HG03521 (cell line): Measurements from ENCODE around the gene CKAP2.
"Not testable (repeated sequence)": the region's sequence is repeated elsewhere in the genome, so short reads cannot be mapped to it uniquely, and the experiment has no call there.

Experiments
- ATAC-seq: cut with Tn5 transposase; IDR thresholded peaks from one replicate; pipeline ENCODE4 v1.9.1; 2021; ENCODE audit warnings: mild to moderate bottlenecking, moderate library complexity; ENCODE audit not compliant: unreplicated experiment

The CKAP2 gene

DNA sequence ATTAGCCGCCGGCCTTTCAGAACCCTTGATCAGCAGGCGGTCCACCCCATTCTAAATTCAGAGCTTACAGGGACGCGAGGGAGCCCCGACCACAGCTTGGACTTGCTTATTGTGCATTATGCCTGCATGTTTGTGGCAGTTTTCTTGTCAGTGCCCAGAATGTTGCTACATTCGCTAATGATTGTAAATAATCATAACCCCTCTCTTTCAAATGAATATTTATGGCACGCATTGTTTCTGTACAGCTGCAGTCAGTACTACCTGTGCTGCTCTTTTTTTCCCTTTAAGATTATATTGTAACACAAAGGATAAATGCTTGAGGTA lies 4.5 kb upstream of the CKAP2 start:
- no peak for ATAC-seq

DNA sequence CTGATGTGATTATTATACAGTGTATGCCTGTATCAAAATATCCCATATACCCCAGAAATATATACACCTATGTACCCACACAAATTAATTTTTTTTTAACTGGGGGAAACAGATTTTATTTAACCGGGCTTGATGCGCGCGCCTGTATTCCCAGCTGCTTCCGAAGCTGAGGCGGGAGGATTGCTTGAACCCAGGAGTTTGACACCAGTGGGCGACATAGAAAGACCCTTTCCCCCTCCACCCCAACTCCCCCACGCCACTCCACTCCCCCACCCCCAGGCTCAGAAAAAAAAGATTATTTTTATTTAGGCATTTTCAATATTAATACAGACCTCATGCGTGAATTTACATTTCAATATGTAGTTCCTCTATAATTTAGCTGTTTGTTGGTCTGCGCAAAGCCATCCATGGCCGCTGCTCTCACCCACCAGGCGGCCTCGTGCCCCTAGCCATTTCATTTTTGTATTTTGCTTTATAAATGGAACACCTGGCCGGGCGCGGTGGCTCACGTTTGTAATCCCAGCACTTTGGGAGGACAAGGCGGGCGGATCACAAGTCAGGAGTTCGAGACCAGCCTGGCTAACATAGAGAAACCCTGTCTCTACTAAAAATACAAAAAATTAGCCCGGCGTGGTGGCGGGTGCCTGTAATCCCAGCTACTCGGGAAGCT lies 4.0 kb upstream of the CKAP2 start:
- no peak for ATAC-seq

DNA sequence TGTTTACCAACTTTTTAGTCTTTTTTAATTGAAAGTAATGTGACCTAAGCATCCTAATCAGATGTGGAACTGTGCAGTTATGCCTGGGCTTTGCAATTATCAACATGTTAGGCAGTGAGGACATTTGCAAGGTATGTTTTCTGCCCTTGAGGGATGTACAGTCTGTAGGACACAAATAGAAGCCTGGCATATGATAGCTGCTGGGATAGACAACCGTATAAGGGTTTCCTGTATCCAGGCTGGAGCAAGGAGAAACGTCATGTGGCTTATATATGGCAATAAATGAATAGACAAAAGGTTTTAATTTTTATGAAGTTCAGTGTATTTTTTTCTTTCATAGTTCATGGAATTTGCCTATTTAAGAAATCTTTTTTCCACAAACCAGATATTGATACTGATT lies 2.8 kb upstream of the CKAP2 start:
- no peak for ATAC-seq

DNA sequence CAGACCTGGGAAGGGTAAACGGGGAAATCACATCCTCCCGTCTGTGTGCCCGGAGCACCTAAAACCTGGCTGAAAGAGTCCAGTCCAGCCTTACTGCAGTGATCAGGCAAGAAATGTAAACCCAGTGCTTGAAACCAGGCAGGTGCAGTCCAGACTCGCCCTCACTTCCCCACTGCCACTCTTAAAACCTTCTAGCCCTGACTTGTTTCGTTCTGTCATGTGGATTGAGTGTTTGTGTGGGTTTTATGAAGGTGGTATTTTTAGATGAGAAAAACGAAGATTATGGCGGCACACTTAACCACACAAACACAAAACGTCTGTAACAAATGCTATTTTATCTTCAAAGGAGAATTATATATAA lies 839 bp upstream of the CKAP2 start:
- peak; percentile 31 for ATAC-seq

DNA sequence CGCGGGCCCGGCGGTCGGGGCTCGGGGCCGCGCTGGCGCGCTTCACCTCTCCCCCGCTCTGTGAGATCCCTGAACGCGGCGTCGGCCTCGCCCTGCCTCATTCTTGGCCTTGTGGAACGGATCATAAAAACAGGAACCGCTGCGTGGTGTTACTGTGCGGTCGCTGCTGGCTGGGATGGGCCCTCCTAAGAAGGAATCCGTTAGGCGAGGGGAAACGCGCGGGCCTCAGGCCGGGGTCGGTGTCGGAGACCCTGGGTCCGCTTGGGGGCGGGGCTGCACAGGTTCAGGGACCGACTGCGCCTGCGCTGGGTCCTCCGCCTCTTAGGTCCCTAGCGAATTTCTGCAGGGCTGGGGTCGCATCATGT lies 381 bp downstream of the CKAP2 start:
- ATAC-seq, result peak; percentile 17

DNA sequence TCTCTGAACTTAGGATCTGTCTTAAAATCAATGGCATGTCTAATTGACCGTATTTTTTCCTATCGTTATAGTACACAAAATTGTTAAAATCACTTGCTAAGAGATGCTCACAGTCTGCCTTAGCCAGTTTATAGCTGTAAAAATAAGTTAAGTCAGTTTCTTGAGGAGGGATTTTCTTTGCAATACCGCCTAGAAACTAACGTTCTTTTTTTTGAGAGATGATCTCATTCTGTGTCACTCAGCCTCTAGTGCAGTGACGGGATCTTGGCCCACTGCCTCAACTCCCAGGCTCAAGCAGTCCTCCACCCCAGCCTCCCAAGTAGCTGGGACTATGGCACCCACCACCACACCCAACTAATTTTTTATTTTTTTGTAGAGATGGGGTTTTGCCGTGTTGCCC lies 4.4 kb downstream of the CKAP2 start:
- ATAC-seq, result no peak

DNA sequence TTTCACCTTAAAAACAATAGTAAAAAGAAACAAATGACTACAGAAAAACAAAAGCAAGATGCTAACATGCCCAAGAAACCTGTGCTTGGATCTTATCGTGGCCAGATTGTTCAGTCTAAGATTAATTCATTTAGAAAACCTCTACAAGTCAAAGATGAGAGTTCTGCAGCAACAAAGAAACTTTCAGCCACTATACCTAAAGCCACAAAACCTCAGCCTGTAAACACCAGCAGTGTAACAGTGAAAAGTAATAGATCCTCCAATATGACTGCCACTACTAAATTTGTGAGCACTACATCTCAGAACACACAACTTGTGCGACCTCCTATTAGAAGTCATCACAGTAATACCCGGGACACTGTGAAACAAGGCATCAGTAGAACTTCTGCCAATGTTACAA lies 6.0 kb downstream of the CKAP2 start:
- ATAC-seq, result no peak

DNA sequence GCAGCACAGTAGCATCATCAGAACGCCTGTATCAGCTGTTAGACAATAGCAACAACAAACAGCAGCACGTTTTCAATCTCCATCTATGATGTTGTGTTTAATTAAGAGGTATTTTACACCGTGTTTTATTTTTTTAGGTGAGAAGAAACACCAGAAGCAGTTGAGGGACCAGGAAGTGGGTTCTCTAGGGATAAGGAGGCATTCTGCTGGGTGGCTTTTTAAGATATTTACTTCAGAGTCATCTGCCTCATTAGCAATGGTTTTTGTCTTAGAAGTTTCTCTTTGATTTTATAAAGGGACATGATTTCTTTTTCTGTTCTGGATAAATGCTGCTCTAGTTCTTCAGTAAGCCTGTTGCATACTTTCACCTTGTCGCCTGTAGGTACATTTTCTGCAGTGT lies 8.2 kb downstream of the CKAP2 start:
- no peak for ATAC-seq

DNA sequence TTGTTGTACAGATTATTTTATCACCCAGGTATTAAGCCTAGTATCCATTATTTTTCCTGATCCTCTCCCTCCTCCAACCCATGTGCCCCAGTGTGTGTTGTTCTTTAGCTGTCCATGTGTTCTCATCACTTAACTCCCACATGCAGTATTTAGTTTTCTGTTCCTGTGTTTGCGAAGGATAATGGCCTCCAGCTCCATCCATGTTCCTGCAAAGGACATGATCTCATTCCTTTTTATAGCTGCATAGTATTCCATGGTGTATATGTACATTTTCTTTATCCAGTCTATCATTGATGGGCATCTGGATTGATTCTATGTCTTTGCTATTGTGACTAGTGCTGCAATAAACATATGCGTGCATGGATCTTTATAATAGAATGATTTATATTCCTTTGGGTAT lies 13.2 kb downstream of the CKAP2 start:
- not testable (repeated sequence) for ATAC-seq

DNA sequence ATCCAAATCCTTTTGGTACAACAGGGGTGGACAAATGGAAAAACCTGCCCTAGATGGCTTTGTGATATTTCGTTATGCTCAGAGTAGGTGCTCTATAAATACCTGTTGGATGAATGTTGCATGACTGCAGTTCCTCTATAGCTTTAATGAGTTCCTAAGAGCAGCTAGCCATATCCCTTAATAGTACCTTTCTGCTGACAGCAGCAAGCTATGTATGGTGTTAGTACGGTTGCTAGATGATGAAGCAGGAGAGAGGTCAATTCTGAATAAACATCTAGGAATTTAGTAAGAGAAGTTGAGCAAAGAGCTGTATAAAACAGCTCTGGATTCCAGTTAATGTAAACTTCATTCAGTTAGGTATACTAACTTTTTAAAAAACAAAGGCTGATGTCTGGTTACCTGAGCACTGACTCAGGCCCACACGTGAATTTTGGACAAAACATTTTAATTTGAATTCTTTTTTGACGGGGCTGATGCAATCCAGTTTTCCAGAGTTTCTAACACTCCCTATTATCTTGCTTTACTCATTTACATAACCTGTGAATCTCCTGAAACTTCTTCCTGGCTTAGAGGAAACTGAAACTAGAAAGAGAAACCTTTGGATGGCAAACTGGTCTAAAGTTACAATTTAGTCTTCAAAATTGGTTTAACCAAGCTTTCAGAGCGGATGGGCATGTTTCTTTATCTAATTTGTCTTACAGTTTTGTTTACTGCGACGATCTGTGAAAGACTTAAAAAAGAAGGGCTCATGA lies 25.6 kb downstream of the CKAP2 start:
- ATAC-seq, result not testable (repeated sequence)

DNA sequence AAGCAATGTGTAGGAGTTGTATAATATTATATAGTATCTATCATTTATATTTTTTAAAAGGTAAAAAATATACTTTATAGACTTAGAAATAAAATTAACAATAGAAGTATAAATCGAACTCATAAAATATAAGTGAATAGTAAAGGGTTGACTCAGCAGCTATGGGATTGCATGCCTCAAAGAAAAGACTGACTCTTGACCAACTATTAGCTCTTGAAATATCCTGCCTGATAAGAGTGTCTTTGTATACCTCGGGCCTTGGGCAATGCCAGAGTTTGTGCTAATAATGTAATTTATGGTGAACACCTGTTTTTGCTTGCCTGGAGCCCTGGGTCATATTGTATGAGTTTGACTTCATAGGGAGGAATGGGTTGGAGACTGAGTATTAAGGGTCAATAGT lies 31.8 kb downstream of the CKAP2 start:
- not testable (repeated sequence) for ATAC-seq

DNA sequence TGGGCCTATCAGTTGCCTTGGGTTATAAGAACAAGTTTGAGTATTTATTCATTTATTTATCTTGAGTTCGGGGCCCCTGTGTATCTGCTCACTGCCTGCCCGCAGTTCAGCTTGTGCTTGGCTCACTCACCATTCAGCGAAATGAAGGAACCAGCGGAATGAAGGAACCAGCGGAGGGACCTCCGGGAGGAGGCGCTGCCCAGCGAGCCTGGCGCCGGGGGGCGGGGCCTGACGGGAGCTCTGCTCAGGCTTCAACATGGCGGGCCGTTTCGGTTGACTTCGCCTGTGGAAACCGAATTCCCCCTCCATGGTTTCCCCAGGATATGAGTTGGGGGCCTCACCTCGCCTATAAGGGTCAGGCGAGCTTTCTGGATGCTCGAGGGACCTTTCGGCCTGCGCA lies 33.5 kb downstream of the CKAP2 start:
- ATAC-seq, result not testable (repeated sequence)

DNA sequence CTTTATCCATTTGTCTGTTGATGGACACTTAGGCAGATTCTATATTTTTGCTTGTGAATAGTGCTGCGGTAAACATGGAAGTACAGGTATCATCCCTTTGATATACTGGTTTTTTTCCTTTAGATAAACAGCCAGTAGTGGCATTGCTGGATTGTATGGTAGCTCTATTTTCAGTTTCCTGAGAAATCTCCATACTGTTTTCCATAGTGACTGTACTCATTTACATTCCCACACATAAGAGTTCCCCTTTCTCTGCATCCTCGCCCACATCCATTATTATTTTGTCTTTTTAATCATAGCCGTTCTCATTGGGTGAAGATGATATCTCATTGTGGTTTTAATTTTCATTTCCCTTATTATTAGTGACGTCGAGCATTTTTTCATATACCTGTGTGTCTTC lies 35.7 kb downstream of the CKAP2 start:
- ATAC-seq, result not testable (repeated sequence)

DNA sequence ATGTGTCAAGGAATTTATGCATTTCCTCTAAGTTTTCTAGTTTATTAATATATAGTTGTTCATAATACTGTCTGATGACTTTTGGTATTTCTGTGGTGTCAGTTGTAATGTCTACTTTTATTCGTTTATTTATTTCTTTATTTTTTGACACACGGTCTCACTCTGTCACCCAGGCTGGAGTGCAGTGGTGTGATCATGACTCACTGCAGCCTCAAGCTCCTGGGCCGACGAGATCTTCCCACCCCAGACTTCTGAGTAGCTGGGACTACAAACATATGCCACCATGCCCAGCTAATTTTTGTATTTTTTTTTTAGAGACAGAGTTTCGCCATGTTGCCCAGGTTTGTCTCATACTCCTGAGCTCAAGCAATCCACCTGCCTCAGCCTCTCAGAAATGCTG lies 39.0 kb downstream of the CKAP2 start:
- ATAC-seq, result not testable (repeated sequence)

DNA sequence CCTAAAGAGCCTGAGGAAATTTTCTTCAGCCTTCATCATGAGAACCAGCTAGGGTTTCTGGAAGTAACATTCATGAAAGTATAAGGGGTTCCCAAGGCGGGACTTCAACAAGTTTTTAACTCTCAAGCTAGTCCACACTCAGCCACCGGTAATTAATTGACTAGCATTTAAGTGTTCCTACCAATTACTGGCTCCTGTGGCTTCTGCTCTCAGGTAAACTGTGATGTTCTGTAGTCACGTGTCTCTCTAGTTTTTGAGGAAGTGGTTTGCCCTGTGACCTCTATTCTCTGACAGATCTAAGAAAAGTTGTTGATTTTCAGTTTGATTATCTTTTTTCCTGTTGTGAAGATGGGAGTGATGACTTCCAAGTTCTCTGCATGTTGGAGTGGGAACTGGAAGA lies 42.7 kb downstream of the CKAP2 start:
- ATAC-seq, result not testable (repeated sequence)

DNA sequence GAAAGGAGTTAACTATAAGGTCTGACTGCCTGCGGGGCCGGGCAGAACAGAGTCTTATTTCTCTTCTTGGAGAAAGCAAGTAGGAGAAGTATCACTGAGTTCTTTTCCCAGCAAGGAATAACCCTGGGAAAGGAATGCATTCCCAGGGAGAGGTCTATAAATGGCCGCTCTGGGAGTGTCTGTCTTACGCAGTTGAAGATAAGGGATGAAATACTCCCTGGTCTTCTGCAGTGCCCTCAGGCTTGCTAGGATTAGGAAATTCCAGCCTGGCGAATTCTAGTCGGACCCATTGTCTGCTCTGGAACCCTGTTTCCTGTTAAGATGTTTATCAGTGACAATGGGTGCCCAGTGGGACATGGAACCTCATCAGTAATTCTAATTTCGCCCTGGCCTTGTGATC lies 47.0 kb downstream of the CKAP2 start:
- ATAC-seq, result not testable (repeated sequence)

DNA sequence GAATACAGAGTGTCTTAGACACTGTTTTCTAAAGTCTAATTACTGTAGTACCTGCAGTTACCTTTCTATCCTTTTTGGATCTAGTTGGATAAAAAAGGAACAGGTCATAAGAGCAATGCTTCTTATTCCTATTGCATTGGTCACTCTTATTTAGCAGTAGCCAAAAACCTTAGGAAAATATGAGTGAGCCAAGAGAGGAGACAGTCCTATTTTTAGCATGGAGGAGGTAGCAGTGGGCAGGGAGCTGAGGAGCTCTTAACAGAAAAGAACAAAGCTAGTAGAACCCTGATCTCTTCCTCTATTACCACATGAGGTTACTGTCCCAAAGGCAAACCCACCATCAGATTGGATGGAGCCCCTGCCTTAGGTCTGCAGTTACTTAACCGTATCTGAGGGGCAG lies 50.6 kb downstream of the CKAP2 start:
- not testable (repeated sequence) for ATAC-seq

DNA sequence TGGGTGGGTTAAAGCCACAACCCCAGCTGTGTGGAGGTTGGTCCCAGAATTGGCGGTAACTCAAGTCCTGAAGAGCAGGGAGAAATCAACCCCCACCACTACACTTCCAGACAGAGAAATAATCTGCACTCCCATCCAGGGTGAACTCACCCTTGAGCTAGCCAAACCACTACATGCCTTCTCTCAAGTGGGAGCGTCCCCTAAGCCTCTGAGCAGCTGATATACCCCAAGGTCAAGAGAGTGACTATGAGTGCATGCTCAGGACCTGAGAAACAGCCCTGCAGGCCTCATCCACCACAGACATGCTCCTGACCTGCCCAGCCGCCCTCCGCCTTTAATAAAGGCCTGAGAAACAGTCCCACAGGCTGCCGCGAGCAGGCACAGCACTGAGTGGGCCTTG lies 54.3 kb downstream of the CKAP2 start:
- ATAC-seq, result not testable (repeated sequence)

DNA sequence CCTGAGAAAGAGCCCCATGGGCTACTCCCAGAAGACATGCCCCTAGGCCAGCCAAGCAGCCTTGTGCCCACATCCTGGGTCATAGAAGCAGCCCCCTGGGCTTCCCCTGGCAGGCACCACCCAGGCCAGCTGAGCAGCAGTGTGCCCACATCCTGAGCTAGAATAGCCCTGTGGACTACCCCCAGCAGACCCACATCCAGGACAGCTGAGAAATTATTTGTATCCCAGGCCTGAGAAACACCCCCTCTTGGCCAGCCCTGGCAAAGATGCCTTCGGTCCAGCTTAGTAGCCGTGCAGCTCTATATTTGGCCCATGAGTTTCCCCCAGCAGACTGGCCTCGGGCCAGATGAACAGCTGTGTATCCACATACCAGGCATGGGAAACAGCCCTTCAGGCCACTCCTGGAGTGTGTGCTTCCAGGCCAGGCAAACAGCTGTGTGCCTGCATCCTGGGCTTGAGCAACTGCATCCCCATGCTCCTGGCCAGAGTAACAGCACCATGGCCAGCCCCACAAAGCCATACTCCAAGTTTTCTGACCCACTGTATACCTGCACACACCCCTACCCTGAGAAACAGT lies 55.0 kb downstream of the CKAP2 start:
- ATAC-seq, result not testable (repeated sequence)

DNA sequence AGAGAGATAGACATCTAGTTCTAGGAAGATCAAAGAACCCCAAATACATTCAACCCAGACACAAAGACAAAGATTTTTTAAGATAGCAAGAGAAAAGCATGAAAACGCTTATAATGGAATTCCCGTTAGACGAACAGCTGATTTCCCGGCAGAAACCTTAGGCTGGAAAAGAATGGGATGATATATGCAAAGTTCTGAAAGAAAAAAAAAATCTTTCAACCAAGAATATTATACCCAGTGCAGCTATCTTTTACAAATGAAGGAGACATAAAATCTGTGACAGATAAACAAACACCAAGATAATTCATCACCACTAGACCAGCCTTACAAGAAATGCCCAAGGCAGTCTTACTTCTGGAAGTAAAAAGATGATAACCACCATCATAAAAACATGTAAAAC lies 56.3 kb downstream of the CKAP2 start:
- ATAC-seq, result not testable (repeated sequence)

DNA sequence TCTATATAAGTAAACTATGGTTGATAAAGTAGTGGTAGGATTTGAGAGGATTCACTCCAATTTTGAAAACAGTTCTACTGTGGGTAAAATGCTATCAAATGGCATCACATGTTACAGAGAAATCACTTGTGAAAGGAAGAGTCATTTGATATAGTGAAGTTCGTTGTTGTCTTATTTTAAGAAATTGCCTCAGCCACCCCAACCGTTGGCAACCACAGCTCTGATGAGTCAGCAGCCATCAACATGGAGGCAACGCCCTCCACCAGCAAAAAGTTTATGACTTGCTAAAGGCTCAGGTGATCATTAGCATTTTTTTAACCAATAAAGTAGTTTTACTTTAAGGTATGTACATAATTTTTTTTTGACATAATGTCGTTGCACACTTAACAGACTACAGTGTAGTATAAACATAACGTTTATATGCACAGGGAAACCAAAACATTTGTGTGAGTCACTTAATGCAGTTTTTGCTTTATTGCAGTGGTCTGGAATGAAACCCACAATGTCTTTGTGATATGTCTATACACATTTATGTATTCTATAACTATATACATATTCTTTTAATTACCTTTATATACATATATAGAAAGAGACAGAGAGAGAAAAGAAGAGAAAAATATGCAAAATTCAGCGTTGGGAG lies 58.8 kb downstream of the CKAP2 start:
- not testable (repeated sequence) for ATAC-seq

DNA sequence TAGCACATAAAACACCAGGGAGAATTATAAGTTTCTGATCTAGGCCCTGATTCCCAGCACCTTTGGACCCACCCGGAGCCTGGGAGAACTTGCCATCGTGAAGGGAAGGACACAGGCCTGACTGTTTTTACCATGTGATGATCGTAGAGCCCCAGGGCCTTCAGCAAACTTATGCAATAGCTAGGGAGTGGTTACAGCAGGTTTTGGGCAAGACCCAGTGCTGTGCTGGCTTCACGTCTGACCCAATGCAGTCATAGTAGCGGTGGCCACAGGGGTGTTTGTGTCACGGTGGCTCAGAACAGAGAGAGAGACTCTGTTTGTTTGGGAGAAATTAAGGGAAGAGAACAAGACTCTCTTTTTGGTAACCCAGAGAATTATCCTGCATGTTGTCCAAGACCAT lies 68.0 kb downstream of the CKAP2 start:
- ATAC-seq, result not testable (repeated sequence)
